ENCODE data around the gene TMEM191B.
"Not testable (repeated sequence)": the region's sequence is repeated elsewhere in the genome, so short reads cannot be mapped to it uniquely, and the experiment has no call there.

TMEM191B gene

DNA sequence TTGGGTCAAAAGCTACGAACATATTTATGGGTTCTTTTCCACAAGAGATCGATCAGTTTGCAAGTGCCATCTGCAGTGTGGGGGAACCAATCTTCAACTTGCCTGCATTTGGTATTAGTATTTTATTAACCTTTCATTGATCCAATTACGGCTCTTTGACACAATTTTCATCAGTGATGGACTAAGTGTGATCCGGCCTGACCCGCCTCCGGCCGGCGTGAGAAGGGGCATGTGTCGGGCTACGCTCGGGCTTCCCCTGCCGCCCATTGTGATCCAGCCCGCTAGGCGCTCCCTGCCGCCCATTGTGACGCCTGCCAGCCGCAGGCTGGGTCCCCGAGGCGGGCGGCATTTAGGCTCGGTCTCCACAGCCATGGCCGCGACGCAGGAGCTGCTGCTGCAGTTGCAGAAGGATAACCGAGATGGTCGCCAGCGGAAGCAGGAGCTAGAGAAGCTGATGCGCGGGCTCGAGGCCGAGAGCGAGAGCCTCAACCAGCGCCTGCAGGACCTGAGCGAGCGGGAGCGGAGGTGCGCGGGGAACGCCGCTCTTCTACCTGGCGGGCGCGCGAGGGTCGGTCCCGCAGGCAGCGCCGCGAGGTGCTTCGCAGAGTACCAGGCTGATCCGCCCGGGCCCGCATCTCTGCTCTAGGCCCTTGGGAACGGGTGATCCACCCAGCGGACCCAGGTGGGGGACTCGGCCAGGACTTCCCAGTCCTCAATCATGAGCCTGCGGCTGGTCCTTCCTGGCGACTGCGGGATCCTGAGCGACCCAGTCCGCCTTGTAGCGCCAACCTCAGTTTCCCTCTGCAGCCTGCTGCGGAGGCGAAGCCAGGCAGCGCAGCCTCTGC lies at the start of gene TMEM191B:
Gene TMEM191B (plus strand): TSS at position 51 of the 845 bp plus-strand sequence. CDS start 179 bp downstream, at position 230.
- DNase-seq (ENCODE audit: low read depth): not testable (repeated sequence)

GRCh38 chr22:18496227-18496626 lies 31.4 kb upstream of the TMEM191B start:
- DNase-seq (ENCODE audit: low read depth): not testable (repeated sequence)

- DNase-seq (ENCODE audit: low read depth): not testable (repeated sequence)
Measured at GRCh38 chr22:18511327-18511726, 16.3 kb upstream of the TMEM191B start.

DNA sequence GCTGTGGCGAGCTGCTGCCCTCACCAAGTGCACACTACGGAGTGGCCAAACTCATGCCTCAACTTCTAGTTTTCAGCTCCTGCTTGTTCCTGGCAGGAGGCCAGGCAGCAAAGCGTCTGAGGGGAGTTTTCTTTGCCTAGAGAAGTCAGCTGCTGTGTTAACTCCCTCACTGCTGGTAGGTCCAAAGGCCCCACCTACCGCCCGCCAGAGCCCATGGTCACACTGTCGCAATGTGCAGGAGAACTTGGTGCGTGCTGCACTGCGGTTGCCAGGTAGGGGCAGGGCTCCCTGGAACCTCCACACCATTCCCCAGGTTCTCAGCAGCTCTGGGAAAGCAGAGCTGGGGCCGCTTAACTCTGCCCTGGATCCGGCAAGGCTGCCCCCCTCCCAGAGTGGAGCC lies 15.2 kb upstream of the TMEM191B start:
- DNase-seq (ENCODE audit: low read depth): not testable (repeated sequence)

DNA sequence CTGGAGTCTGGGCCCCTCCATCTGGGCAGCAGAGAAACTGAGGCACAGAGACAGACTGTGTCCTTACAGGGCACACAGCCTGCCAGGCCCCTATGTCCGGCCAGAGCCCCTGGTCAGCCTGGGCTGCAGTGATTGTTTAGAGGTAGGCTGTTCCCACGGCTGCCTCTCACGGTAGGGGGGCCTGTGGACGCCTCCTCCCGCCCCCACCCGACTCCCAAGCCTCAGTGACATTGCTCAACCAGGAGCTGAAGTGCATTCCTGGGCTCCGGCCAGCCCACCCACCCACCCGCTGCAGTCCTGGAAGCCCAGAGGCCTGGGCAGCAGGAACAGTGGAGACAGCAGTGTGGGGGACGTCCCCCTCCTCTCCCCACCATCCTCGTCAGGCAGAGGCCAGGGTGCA lies 14.1 kb upstream of the TMEM191B start:
- DNase-seq (ENCODE audit: low read depth): not testable (repeated sequence)

DNA sequence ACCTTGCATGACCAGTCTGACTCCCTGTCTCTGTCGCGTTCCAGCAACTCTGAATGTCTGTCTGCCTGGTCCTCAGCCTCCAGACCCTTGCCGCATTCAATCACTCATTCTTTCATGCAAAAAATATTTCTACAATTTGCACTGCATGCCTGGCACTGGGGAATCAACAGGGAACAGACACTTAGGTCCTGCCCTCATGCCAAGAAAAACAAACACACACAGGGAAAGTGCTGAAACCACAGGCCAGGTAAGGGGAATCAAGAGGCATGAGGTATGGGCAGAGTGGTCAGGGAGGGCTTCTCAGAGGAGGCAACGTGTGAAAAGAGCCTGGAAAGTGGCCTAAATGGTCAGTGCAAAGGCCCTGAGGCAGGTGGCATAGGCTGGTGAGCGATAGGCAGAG lies 9.5 kb upstream of the TMEM191B start, which contains the start of gene GGTLC3:
Gene GGTLC3 (minus strand): TSS at position 101 of the 400 bp plus-strand sequence. CDS start 264 bp downstream, outside the sequence.
- DNase-seq (ENCODE audit: low read depth): not testable (repeated sequence)

GRCh38 chr22:18522762-18523161 lies 4.8 kb upstream of the TMEM191B start:
- not testable (repeated sequence) for DNase-seq (ENCODE audit: low read depth)

- not testable (repeated sequence) for DNase-seq (ENCODE audit: low read depth)
Measured at GRCh38 chr22:18523328-18523727, 4.3 kb upstream of the TMEM191B start.

DNA sequence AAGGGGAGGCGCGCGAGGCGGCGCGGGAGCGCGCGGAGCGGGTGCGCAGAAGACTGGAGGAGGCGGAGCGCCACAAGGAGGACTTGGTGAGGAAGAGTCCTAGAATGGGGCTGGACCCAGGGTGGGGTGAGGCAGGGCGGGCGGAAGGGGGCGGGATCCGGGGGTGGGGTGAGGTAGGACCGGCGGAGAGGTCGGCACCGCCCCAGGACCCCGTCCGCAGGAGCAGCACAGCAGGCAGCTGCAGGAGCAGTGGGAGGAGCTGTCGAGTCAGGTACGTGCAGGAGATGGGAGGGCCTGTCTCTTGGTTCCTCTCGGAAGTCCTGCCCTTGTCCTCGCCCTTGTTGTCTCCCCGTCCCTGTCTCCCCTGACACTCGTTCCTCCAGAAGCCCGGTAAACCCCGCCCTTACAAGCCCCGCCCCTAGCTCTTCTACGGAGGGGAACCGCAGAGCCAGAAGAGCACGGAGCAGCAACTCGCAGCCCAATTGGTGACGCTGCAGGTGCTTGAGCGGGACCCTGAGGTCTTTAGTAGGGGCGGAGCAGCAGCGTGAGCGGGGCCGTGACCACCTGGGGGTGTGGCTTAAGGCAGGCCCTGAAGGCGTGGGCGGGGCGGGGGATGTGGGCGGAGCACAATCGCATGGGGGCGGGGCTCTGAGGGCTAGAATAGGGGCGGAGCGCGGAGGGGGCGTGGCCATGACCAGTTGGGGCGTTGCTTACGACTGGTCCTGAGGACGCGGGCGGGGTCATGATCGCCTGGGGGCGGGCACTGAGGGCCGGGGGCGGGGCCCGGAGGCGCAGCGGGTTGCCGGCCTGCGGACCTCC lies 1.2 kb downstream of the TMEM191B start:
- DNase-seq (ENCODE audit: low read depth): peak; percentile 53

GRCh38 chr22:18529416-18530145 lies 2.0 kb downstream of the TMEM191B start:
- not testable (repeated sequence) for DNase-seq (ENCODE audit: low read depth)

DNA sequence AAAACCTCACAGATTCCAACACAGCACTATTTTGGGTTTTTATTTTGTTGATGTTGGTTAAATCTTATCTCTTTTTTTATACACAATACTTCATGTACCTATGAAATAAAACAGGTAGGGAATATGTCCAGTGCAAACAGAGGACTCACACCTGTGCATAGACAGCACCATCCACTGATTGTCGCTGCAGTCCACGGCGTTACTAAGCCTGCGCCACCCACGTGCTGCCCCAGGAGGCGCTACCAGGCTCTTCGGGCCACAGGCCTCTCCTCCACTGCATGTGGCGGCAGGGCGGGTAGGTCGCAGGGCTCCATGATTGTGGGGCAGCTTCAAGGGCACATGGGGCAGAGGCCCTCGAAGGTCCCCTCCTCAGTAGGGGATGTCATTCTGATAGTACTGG lies 6.0 kb downstream of the TMEM191B start:
- not testable (repeated sequence) for DNase-seq (ENCODE audit: low read depth)

GRCh38 chr22:18534315-18534714 lies 6.7 kb downstream of the TMEM191B start:
- not testable (repeated sequence) for DNase-seq (ENCODE audit: low read depth)

GRCh38 chr22:18539994-18540393 lies 12.4 kb downstream of the TMEM191B start:
- not testable (repeated sequence) for DNase-seq (ENCODE audit: low read depth)

DNA sequence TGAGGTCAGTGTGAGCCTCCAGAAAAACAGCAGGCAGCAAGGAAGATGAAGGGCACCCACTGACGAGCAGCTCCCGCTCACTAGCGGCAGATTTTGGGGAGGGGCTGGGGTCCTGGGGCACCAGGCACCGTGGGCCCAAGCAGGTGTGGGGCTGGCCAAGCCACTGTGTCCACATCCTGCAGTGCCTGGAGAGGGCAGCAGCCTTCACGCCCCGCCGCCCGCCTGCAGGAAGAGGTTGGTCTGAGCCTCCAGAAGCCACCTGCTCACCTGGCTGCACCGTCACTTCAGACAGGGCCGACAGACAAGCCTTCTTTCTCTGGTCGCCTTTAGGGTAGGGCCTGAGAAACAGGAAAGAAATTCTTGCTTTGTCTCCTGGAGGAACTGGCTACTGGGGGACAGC lies 15.8 kb downstream of the TMEM191B start:
- not testable (repeated sequence) for DNase-seq (ENCODE audit: low read depth)

GRCh38 chr22:18544615-18545014 lies 17.0 kb downstream of the TMEM191B start:
- not testable (repeated sequence) for DNase-seq (ENCODE audit: low read depth)

DNA sequence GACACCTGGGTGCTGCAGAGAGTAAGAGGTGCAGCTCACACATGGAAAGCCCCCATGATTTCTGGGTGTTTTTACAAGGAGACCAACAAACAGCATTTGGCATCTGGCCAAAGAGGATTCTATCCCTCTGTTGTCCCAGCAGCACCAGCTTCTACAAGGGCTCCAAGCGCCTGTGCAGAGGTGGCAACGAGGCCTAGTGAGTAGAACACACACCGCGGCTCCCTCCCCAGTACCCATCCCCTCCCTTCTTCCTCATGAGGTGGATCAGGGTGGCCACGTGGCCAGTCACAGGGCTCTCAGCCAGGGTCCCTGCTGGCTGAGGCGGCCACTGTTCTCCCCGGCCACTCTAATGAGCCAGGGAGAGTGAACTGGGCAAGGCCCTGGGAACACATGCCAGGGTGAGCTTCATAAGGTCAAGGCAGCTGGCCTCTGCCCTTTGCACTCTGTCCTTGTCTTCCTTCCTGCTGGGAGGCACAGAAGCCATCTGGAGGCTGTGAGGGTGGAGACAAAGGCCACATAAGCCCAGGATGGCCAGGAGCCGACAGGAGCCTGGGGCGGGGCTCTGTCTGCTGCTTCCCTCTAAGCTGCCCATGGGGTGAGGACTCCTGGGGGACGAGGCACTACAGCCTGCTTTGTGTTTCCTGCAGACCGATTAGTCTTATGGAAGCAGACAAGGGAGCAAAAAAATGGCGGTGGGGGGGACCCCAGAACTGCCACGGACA lies 22.0 kb downstream of the TMEM191B start:
- not testable (repeated sequence) for DNase-seq (ENCODE audit: low read depth)

DNA sequence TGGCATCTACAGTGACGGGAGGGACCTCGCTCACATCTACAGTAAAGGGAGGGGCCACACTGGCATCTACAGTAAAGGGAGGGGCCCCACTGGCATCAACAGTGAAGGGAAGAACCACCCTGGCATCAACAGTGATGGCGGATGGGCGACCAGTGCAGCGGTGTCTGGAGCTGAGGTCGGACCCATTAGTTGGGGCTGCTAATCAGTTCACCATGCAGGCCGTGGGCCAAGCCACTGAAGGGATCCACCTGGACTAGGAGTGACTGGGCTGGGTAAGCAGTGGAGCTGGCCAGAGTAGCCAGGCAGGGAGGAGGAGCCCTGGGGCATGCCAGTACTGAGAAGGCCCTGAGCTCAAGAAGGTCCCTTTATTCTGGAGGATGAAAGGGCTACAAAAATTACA lies 23.4 kb downstream of the TMEM191B start:
- not testable (repeated sequence) for DNase-seq (ENCODE audit: low read depth)

DNA sequence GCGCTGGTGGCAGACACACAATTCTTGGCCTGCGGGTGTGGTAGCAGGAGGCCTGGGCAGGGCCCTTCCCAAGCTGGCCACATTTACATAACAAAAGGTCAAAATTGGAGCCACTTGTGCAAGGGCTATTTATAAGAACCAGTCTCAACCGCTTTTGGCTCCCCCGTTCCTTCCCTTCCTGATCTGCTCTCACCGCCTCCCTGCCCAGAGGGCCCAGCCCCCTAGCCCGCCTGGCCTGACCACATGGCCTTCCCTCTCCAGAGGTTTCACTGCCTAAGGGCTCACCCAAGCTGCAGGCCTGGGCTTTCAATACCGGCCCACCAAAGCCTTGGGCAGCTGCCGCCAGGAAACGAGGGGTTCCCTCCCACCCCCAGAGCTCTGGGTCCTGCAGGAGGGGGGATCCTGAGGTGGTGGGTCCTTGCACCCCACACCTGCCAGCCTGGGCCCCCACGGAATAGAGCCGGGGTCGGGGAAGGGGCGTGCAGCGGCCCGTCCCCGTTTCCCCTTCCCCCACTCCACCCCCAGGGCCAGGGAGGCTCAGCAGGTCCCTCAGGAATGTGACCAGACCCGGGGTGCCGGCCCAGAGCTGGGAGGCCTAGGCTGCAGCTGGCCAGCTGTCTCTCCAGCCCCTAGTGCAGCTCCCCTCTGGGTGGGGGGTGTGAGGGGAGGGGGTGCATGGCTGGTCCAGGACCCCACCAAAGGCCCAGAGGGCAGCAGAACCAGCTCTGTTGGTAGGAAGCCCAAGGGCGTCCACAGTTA lies 25.4 kb downstream of the TMEM191B start:
- not testable (repeated sequence) for DNase-seq (ENCODE audit: low read depth)

GRCh38 chr22:18554280-18555256 lies 27.0 kb downstream of the TMEM191B start:
- not testable (repeated sequence) for DNase-seq (ENCODE audit: low read depth)
